GM23248 (cell line): Measurements from ENCODE around the gene SLC35F3.

Experiments used
- EZH2 ChIP-seq: fragments of 200-600 bp; sonication (generic); IDR thresholded peaks from 2 replicates; pipeline ENCODE4 v1.6.1; 2018; ENCODE audit warnings: antibody characterized with exemption, mild to moderate bottlenecking; ENCODE audit not compliant: insufficient read depth, poor library complexity, severe bottlenecking
- EZH2phosphoT487 ChIP-seq: fragments of 200-600 bp; sonication (generic); IDR thresholded peaks from 2 replicates; pipeline ENCODE4 v1.6.1; 2018; ENCODE audit warnings: antibody characterized with exemption, moderate library complexity, mild to moderate bottlenecking, low read depth; ENCODE audit not compliant: insufficient read depth

DNA sequence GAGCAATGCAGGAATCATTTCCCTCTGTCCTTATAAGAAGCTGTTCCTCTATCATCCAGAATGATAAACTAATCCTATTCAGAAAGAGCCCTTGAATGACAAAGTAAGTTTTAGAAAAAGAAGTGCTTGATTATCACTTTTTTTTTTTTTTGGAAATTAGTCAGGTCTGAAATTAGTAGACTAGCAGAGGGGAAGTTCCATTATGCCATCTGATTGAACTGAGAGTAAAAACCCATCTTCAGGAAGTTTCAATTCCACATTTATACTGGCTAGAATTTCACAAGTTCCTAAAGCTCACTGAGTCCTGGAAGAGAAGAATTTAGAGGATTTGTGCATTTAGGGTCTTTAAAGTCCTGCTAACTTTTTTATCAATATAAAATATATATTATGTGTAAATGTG is 340.0 kb downstream of the SLC35F3 start:
- no peak for TF ChIP-seq EZH2
- TF ChIP-seq EZH2phosphoT487: no peak
